ENCODE data around the gene PROS1.
"Not testable (repeated sequence)": the region's sequence is repeated elsewhere in the genome, so short reads cannot be mapped to it uniquely, and the experiment has no call there.

The PROS1 gene

GRCh38 chr3:93861017-93861416 is 112.7 kb downstream of the PROS1 start:
- no peak overlapping the region for H3K4me3 ChIP-seq (ENCODE audit: low read length)
- no peak overlapping the region for H3K27ac ChIP-seq (ENCODE audit: low read length)
- no peaks in the 10 kb centered on the region for H3K4me1 ChIP-seq (ENCODE audit: insufficient read depth, low read length)
- no peaks in the 10 kb centered on the region for H3K27me3 ChIP-seq (ENCODE audit: insufficient read depth, low read length)
- H3K9me3 ChIP-seq (ENCODE audit: insufficient read depth, low read depth, low read length) = peaks cover 63% of the 10 kb centered on the region
- no peak overlapping the region for H3K9ac ChIP-seq (ENCODE audit: low read depth, low read length)
- H3K36me3 ChIP-seq (ENCODE audit: insufficient read depth, low read depth, low read length) = no peaks in the 10 kb centered on the region

DNA sequence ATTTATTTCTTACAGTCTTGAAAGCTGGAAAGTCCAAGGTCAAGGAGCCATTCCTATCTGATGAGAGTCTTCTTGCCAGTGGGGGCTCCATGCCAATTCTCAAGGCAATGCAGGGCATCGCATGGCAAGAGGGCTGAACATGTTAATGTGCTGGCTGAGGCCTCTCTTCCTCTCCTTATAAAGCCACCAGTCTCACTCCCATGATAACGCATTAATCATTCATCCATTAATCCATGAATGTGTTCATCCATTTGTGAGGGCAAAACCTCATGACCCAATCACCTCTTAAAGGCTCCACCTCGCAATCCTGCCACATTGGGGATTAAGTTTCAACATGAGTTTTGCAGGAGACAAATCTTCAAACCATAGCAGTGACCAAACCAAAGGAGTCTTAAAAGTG is 118.3 kb downstream of the PROS1 start:
- Histone ChIP-seq H3K27ac (ENCODE audit: low read length) (no peak overlapping the region), H3K9me3 (ENCODE audit: insufficient read depth, low read depth, low read length) (peaks cover 50% of the 10 kb centered on the region), H3K4me1 (ENCODE audit: insufficient read depth, low read length) (no peaks in the 10 kb centered on the region), H3K9ac (ENCODE audit: low read depth, low read length) (no peak overlapping the region), H3K36me3 (ENCODE audit: insufficient read depth, low read depth, low read length) (no peaks in the 10 kb centered on the region), H3K4me3 (ENCODE audit: low read length) (no peak overlapping the region), H3K27me3 (ENCODE audit: insufficient read depth, low read length) (no peaks in the 10 kb centered on the region)

GRCh38 chr3:93852228-93852627 is 121.5 kb downstream of the PROS1 start:
- not testable (repeated sequence) for H3K36me3 ChIP-seq (ENCODE audit: insufficient read depth, low read depth, low read length)

DNA sequence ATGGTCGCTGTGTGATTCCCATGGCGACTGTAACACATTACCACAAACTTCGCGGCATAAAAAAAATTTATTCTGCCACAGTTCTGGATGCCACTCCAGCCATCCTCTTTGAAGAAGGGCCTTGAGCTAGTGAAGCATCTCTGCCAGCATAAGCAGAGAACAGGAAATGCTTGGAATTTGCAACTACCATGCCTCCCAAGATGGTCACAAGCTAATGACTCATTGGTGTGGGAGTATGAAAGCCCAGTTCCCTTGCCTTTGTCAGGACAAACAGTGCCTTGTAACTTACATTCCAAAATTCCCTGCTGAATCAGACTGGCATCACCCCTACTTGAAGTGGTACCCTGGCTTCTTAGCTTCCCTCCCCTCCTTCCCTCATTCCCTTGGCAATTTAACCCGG is 129.7 kb downstream of the PROS1 start:
- no peak overlapping the region for H3K4me3 ChIP-seq (ENCODE audit: low read length)
- no peaks in the 10 kb centered on the region for H3K4me1 ChIP-seq (ENCODE audit: insufficient read depth, low read length)
- no peaks in the 10 kb centered on the region for H3K27me3 ChIP-seq (ENCODE audit: insufficient read depth, low read length)
- H3K9ac ChIP-seq (ENCODE audit: low read depth, low read length) = no peak overlapping the region
- H3K36me3 ChIP-seq (ENCODE audit: insufficient read depth, low read depth, low read length) = no peaks in the 10 kb centered on the region
- peaks cover 9% of the 10 kb centered on the region; the same call in 1 of the 2 replicates for H3K9me3 ChIP-seq (ENCODE audit: insufficient read depth, low read depth, low read length)
- no peak overlapping the region for H3K27ac ChIP-seq (ENCODE audit: low read length)

More at GRCh38 chr3:93852228-93852627, 121.5 kb downstream of the PROS1 start:
- not testable (repeated sequence) for H3K4me1 ChIP-seq (ENCODE audit: insufficient read depth, low read length); H3K9ac ChIP-seq (ENCODE audit: low read depth, low read length); H3K27ac ChIP-seq (ENCODE audit: low read length); H3K4me3 ChIP-seq (ENCODE audit: low read length); H3K27me3 ChIP-seq (ENCODE audit: insufficient read depth, low read length)
- H3K9me3 ChIP-seq (ENCODE audit: insufficient read depth, low read depth, low read length) = peaks cover 27% of the 10 kb centered on the region

GRCh38 chr3:93839193-93839592 is 134.5 kb downstream of the PROS1 start:
- peaks cover 10% of the 10 kb centered on the region; the same call in 1 of the 2 replicates for H3K9me3 ChIP-seq (ENCODE audit: insufficient read depth, low read depth, low read length)
- H3K9ac ChIP-seq (ENCODE audit: low read depth, low read length); H3K36me3 ChIP-seq (ENCODE audit: insufficient read depth, low read depth, low read length); H3K4me3 ChIP-seq (ENCODE audit: low read length); H3K27me3 ChIP-seq (ENCODE audit: insufficient read depth, low read length); H3K27ac ChIP-seq (ENCODE audit: low read length); H3K4me1 ChIP-seq (ENCODE audit: insufficient read depth, low read length): not testable (repeated sequence)

Data from iPS-20b (cell line).